Measurements from ENCODE around the gene WNT4.

Gene WNT4

GRCh38 chr1:22164841-22165808 is 22.2 kb upstream of the WNT4 start:
- no peak for DNase-seq (ENCODE audit: low read depth in 2 of 2, low spot score in 1 of 2)

- DNase-seq (ENCODE audit: low read depth in 2 of 2, low spot score in 1 of 2), result no peak
Measured at GRCh38 chr1:22163564-22163963, 20.7 kb upstream of the WNT4 start.

GRCh38 chr1:22163137-22163536 is 20.2 kb upstream of the WNT4 start:
- DNase-seq (ENCODE audit: low read depth in 2 of 2, low spot score in 1 of 2), result no peak

GRCh38 chr1:22159891-22160290 is 17.0 kb upstream of the WNT4 start:
- DNase-seq (ENCODE audit: low read depth in 2 of 2, low spot score in 1 of 2), result no peak

DNA sequence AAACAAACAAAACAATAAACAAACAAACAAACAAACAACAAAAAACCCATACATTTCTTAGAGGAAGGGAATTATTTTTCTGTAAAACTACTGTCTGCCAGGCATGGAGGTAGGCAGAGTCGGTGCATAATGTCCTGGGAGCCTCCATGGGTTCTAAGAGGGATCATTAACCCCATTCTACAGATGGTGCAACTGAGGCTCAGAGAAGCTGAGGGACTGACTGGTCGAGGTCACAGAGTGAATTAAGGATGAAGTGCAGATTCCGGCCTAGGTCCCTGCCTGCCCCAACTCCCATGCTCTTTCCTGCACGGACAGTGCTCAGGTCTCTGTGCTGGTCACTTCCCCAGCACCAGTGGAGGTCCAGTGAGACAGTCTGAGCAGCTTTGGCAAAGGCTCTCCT is 15.8 kb upstream of the WNT4 start:
- no peak for DNase-seq (ENCODE audit: low read depth in 2 of 2, low spot score in 1 of 2)

DNA sequence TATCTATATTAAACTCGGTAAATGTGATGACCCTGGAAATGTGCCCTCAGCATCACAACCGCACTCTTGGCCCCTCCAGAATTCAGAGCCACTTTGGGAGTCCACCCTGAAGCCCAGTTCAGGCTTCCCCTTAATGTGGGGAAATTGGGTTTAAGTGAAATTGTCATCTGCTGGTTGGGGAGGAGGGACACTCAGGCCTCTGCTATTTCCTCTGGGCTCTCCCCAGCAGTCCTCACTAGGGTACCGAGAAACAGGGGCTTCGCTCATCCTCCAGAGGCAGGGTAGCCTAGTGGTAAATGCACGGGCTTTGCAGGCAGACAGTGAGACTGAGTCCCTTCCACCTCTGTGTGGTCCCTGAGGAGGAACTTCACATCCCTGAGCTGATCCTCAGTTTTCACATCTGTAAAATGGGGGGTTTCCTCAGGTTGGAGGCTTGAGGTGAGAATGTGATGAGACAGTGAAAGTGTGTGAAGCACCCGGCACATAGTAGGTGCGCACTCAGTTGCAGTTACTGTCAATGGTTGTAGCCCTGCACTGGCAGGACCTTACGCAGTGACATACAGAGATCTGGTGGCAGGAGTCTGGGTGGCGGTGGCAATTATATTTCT is 14.6 kb upstream of the WNT4 start:
- no peak for DNase-seq (ENCODE audit: low read depth in 2 of 2, low spot score in 1 of 2)

DNA sequence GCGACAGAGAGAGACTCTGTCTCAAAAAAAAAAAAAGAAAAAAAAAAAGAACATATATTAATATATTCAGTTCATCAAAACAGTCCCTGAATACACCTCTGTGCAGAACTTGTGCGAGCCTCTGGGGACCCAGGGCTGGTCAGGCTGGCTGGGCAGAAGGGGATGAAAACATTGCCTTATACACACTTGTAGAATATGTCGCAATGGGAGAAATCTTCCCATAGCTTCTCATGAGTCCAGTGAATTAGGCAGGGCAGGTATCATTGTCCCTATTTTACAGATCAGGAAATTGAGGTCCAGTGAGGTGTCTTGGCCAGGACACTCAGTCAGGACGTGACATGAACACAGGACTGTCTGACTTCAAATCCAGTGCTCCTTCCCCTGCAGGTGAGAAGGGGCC is 12.6 kb upstream of the WNT4 start:
- no peak for DNase-seq (ENCODE audit: low read depth in 2 of 2, low spot score in 1 of 2)

- no peak for DNase-seq (ENCODE audit: low read depth in 2 of 2, low spot score in 1 of 2)
Measured at GRCh38 chr1:22154626-22155025, 11.7 kb upstream of the WNT4 start.

- no peak for DNase-seq (ENCODE audit: low read depth in 2 of 2, low spot score in 1 of 2)
Measured at GRCh38 chr1:22153660-22154437, 11.0 kb upstream of the WNT4 start.

GRCh38 chr1:22150923-22151322 is 8.0 kb upstream of the WNT4 start:
- DNase-seq (ENCODE audit: low read depth in 2 of 2, low spot score in 1 of 2), result no peak

DNA sequence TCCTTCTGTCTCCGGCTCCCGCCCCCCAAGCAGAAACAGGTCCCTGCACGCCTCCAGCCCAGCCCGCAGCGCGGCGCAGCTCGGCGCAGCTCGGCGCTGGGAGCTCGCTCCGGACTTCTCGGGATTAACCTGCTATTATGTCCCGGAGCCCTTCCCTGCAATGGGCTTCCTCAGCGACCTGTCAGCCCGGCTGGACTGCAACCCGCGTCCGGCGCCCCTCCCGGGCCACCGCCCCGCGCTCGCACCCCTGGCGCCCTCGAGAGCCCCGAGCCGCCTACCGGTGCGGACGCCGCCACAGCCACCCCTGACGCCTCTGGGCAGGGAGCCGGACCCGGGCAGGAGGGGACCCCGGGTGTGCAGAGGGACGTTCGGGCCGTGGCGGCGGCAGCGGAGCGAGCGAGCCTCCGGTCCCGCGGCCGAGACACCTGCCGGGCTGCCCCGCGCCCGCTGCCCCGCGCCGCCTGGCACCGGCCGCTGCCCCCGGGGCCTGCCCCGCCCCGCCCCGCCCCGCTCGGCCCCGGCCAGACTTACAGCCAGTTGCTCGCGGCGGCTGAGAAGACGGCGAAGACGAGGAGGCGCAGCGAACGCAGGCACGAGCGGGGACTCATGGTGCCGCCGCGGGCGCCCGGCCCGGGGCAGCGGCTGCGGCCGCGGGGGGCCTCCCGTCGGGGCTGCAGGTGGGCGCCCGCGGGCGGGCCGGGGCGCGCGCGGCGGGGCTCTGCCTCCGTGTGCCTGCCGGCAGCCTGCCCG is 407 bp downstream of the WNT4 start:
- DNase-seq (ENCODE audit: low read depth in 2 of 2, low spot score in 1 of 2), result no peak

DNA sequence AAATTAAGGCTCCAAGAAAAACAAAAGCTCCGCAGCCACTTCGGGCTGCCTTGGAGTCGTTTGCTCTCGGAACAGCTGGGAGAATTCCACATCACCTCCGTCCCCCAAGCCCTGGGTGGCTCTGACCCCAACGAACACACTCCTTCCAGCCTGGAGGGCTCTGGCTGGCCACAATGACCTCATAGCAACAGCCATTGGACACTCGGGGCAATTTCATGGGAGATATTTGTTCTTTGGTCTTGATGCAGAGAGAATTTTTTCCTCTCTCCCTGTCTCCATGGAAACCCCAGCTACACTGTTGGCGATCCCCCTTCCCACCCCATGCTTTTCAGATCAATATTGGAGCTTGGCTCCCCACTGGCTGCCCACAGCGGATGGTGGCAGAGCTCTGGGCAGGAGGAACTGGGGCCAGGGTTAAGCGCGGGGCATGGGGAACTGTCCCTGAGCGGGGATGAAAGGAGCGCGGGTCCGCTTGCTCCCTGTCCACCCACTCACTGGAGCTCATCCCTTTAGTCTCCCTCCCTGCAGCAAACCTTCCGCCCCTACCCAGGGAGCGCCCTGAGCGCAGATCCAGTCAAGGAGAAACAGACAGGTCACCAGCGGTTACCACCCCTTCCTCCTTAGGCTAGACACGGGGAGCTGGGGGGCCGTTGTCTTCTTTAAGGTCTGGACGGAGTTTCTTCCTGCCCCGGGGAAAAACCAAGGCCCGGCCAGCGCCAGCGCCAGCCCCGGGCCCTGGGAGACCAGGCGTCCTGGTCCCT is 1.2 kb downstream of the WNT4 start:
- DNase-seq (ENCODE audit: low read depth in 2 of 2, low spot score in 1 of 2), result no peak

GRCh38 chr1:22140694-22141093 is 2.2 kb downstream of the WNT4 start:
- DNase-seq (ENCODE audit: low read depth in 2 of 2, low spot score in 1 of 2), result no peak

DNA sequence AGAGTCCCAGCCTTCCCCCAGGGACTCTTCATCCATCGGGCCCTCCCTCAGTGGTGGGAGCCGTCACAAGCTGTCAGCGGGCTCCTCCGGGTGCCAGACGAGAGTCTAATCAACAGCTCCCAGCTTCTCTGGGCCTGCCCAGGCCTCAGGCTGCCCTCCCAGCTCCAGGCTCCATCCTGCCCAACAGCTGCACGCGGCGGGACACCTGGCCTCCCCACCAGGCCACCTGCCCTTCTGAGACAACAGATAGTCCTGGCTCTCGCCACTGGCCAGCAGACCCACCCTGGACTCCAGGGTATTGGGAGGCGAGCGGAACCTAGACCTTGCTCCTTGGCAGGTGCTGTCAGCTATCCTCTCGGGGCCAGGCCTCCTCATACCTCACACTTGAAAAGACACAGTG is 3.1 kb downstream of the WNT4 start:
- no peak for DNase-seq (ENCODE audit: low read depth in 2 of 2, low spot score in 1 of 2)

DNA sequence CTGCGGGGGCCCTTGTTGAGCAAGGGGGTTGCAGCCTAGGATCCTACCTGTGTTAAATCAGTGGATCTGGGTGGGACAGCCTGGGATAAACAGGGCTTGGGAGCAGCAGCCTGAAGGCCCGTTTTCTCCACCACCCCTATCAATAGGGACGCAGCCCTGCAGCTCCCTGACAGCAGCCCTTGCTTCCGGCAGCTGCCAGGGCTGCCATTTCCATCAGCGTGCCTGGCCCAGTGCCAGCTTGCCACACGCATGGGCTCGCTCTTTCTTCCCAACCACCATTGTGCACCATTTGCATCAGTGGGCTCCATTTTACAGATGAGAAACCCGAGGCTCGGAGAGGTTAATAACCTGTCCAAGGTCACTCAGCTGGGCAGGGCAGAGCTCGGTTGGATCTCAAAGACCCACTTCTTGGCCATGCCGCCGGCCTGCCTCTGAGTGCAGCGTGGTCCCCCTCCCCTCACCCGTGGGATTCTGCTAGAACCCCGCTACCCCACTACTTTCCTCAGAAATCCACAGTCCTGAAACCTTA is 3.8 kb downstream of the WNT4 start:
- DNase-seq (ENCODE audit: low read depth in 2 of 2, low spot score in 1 of 2), result no peak

DNA sequence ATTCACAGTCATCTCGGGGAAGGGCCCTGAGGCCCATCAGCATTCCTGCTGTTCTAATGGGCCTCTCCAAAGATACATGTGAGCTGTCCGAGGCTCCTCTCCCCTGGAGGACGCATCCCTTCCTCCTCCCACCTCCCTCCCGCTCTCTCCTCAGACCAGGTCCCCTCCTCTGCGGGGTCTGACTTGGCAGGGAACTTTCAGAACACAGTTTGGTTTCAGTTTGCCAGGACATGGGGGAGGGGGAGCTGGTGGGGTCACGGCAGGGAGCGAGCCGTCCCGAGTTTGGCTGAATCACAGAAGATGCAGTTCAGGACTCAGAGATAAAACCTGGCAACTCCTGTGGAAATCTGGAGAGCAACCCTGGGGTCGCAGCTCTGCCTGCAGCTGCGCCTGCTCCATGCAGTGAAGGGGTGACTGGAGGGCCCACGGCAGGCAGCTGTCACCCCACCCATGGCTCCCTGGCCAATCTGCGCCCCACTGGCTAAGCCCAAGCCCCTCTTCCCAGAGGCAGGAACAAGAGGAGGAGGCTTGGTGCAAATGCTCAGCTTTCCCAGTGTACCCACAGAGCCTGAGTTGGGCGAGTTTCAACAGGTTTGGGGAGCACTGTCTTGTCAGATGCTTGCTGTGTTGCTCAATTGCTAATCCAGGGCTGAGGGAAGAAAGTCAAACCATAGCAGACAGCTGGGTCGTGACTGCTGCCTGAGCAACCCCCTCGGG is 5.7 kb downstream of the WNT4 start:
- DNase-seq (ENCODE audit: low read depth in 2 of 2, low spot score in 1 of 2), result no peak

DNA sequence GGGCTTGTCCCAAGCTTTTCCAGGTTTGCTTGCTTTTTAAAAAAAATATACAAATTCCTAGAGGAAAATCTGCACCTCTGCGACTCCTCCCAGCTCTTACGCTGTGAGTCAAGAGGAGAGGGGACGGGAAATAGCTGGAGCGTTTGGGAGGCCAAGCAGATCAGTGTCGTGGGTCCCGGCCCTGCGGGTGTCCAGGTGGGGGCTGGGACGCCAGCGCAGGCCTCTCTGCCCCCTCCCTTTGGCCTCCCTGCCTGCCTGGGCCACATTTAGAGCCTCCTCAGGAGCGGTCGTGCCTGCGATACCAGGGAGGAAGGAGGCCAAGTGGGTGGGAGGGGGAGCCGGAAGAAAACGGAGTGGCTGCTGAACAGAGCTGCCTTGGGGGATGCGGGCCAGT is 9.0 kb downstream of the WNT4 start:
- DNase-seq (ENCODE audit: low read depth in 2 of 2, low spot score in 1 of 2), result no peak

DNA sequence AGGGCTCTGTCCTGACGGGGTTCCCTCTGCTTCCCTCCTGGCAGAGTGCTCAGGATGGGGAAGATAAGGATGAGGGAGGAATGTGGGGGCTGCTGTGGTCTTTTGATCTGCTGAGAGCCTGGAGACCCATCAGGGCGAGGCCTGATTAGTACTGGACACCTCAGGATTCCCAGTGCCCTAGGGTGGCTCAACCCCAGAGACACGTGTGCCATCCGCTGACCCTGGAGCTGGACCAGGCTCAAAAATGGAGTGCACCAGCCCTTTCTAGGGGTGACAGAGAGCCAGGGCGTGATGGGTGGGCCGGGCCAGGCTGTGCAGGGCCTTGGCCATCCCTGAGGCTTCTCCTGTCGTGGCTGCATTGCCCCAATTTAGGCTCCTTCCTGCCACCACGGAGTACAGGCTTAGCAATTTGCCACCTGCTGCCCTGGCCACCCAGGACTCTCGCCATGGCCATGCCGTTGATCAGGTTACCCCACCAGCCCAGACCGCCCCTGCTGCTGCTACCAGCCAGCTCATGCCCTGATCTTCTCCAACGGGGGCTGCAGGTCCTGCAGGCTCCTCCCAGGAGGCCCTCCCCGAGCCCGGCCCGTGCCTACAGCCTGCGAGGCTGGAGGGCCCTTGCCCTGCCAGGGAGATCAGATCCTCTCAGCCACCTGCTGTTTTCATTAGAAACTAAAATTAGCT is 9.5 kb downstream of the WNT4 start:
- no peak for DNase-seq (ENCODE audit: low read depth in 2 of 2, low spot score in 1 of 2)

All from stimulated activated CD8-positive, alpha-beta memory T cell treated with anti-CD3 and anti-CD28 coated beads, Interleukin-4, amount 100 ng/mL, for 1 hour (primary cell).